OCI-LY3 (cell line): ENCODE measurements around the gene MSTN.

Source experiments
- H2AFZ ChIP-seq: fragments of 200-600, 300-600 bp; shearing (Covaris generic); 2 replicates; pipeline ENCODE4 v1.6.0; 2014; ENCODE audit warnings: antibody characterized with exemption, low read depth, low read length
- H3K27ac ChIP-seq: fragments of 200-600, 300-600 bp; sonication (generic); 2 replicates; pipeline ENCODE4 v1.5.1; 2014; ENCODE audit warnings: mild to moderate bottlenecking, low read length, moderate library complexity, mixed read lengths
- H3K27me3 ChIP-seq: fragments of 200-600, 300-600 bp; sonication (generic); 2 replicates; pipeline ENCODE4 v1.6.1; 2014; ENCODE audit warnings: low read depth, low read length, mixed read lengths
- H3K36me3 ChIP-seq: fragments of 200-600, 300-600 bp; sonication (generic); replicated peaks from 2 replicates; pipeline ENCODE3; 2014; ENCODE audit warnings: low read depth, low read length, mixed read lengths
- H3K4me1 ChIP-seq: fragments of 300-600, 200-600 bp; sonication (generic); 2 replicates; pipeline ENCODE4 v1.6.1; 2014; ENCODE audit warnings: low read length, mixed read lengths
- H3K4me2 ChIP-seq: fragments of 200-600, 300-600 bp; sonication (generic); 2 replicates; pipeline ENCODE4 v1.6.1; 2014; ENCODE audit warnings: low read length, mixed read lengths
- H3K4me3 ChIP-seq: fragments of 300-600, 200-600 bp; sonication (generic); 2 replicates; pipeline ENCODE4 v1.5.1; 2014; ENCODE audit warnings: antibody characterized with exemption, mild to moderate bottlenecking, low read length, moderate library complexity
- H3K79me2 ChIP-seq: fragments of 300-600, 200-600 bp; shearing (Covaris generic); 2 replicates; pipeline ENCODE4 v1.6.1; 2014; ENCODE audit warnings: mild to moderate bottlenecking, low read length, mixed read lengths
- H3K9ac ChIP-seq: fragments of 300-600, 200-600 bp; shearing (Covaris generic); 2 replicates; pipeline ENCODE4 v1.6.0; 2014; ENCODE audit warnings: mild to moderate bottlenecking, low read length, moderate library complexity
- H3K9me3 ChIP-seq: fragments of 200-600, 300-600 bp; shearing (Covaris generic); 2 replicates; pipeline ENCODE4 v1.6.1; 2014; ENCODE audit warnings: low read length, mixed read lengths; ENCODE audit not compliant: insufficient read depth
- H4K20me1 ChIP-seq: fragments of 200-600, 300-600 bp; sonication (generic); 2 replicates; pipeline ENCODE4 v1.6.1; 2016; ENCODE audit warnings: low read length, mixed read lengths; ENCODE audit not compliant: insufficient read depth
- EZH2phosphoT487 ChIP-seq: fragments of 200-600 bp; shearing (Covaris generic); IDR thresholded peaks from 2 replicates; pipeline ENCODE4 v1.6.1; 2018; ENCODE audit warnings: antibody characterized with exemption, mixed run types, low read depth
- TF ChIP-seq, protein P1 (sequence below): fragments of 200-600, 300-600 bp; sonication (generic); IDR thresholded peaks from 2 replicates; pipeline ENCODE4 v1.5.1; 2014; ENCODE audit warnings: antibody characterized with exemption, low read length, low read depth

Gene MSTN

DNA sequence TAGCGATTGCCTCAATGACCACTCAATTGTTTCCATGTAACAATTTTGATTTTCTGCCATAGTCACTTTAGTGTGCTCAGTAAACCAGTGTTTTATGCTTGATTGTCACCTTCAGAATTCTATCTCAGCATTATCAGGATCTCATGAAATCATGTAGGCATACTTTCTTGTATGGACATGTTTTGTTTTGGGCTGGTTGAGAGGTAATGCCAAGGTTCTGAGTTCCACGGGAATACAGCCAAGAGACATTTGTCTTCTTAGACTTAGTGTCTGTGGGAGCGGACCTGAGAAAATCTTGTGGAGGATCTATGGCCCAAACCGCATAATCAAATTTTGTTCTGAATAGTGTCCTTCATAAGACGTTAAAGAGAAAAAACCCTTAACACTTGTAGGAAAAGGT lies 10.2 kb downstream of the MSTN start:
- no peaks in the 10 kb centered on the region for H3K36me3 ChIP-seq
- no peak overlapping the region for H3K9ac ChIP-seq
- no peak overlapping the region for H3K4me3 ChIP-seq
- H2AFZ ChIP-seq = no peak overlapping the region
- H3K4me2 ChIP-seq = no peak overlapping the region
- H3K4me1 ChIP-seq = peaks cover 10% of the 10 kb centered on the region; the same call in 1 of the 2 replicates
- TF ChIP-seq EZH2phosphoT487 = no peak
- TF ChIP-seq, protein P1, sequence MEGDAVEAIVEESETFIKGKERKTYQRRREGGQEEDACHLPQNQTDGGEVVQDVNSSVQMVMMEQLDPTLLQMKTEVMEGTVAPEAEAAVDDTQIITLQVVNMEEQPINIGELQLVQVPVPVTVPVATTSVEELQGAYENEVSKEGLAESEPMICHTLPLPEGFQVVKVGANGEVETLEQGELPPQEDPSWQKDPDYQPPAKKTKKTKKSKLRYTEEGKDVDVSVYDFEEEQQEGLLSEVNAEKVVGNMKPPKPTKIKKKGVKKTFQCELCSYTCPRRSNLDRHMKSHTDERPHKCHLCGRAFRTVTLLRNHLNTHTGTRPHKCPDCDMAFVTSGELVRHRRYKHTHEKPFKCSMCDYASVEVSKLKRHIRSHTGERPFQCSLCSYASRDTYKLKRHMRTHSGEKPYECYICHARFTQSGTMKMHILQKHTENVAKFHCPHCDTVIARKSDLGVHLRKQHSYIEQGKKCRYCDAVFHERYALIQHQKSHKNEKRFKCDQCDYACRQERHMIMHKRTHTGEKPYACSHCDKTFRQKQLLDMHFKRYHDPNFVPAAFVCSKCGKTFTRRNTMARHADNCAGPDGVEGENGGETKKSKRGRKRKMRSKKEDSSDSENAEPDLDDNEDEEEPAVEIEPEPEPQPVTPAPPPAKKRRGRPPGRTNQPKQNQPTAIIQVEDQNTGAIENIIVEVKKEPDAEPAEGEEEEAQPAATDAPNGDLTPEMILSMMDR = no peak
- no peak overlapping the region for H3K27ac ChIP-seq
- no peaks in the 10 kb centered on the region for H4K20me1 ChIP-seq
- H3K79me2 ChIP-seq = no peaks in the 10 kb centered on the region
- no peaks in the 10 kb centered on the region for H3K9me3 ChIP-seq
- H3K27me3 ChIP-seq = no peaks in the 10 kb centered on the region; the same call in 1 of the 2 replicates

DNA sequence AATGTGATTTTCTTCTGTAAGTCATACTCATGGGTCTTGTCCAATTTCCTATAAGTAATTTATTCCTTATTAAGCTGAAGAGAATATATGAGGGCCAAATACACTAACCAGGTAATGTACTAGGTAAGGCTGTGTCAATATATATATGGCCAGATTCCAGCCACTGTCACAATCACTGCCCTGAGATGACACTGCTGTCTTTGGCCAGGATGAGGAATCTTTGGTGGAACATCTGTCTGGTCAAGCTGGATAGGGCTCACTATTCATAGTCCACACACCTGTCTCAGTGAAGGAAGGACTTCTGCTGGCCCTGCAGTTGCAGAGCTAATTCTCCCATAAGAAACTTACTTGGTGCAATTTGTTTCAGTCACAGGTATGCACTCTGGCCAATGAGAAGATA lies 11.3 kb downstream of the MSTN start:
- no peak overlapping the region for H3K4me3 ChIP-seq
- no peak overlapping the region for H3K9ac ChIP-seq
- no peaks in the 10 kb centered on the region for H3K9me3 ChIP-seq
- no peaks in the 10 kb centered on the region for H3K36me3 ChIP-seq
- no peaks in the 10 kb centered on the region for H4K20me1 ChIP-seq
- no peaks in the 10 kb centered on the region; the same call in 1 of the 2 replicates for H3K27me3 ChIP-seq
- no peaks in the 10 kb centered on the region for H3K79me2 ChIP-seq
- H3K27ac ChIP-seq = no peak overlapping the region
- TF ChIP-seq EZH2phosphoT487 = no peak
- TF ChIP-seq, protein P1 = no peak
- H3K4me1 ChIP-seq = peaks cover 10% of the 10 kb centered on the region; the same call in 1 of the 2 replicates
- H3K4me2 ChIP-seq = no peak overlapping the region
- H2AFZ ChIP-seq = no peak overlapping the region

DNA sequence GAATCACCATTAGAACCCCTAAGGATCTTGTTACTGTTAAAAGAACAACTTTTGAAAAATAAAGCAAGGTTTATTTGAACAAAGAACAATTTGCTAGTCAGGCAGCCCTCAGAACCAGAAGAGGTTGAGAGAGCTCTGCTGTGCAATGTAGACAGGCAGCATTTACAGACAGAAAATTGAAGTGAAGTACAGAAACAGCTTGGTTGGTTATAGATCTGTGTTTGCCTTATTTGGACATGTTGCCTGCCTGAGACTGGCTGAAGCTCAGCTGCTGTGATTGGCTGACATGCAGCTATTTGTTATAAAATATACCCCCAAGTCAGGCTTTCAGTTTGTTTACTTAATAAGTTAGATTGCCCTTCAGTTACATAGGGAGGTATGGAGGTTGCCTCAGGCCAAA lies 12.5 kb downstream of the MSTN start:
- Histone ChIP-seq H3K4me1 (peaks cover 10% of the 10 kb centered on the region; the same call in 1 of the 2 replicates), H3K9me3 (no peaks in the 10 kb centered on the region), H4K20me1 (no peaks in the 10 kb centered on the region), H3K4me3 (no peak overlapping the region), H3K79me2 (no peaks in the 10 kb centered on the region), H3K9ac (no peak overlapping the region), H3K36me3 (no peaks in the 10 kb centered on the region), H3K27ac (no peak overlapping the region), H3K4me2 (no peak overlapping the region), H3K27me3 (no peaks in the 10 kb centered on the region; the same call in 1 of the 2 replicates), H2AFZ (peak overlapping the region; percentile 44; the same call in 1 of the 2 replicates)
- TF ChIP-seq, protein P1 = no peak
- no peak for TF ChIP-seq EZH2phosphoT487

DNA sequence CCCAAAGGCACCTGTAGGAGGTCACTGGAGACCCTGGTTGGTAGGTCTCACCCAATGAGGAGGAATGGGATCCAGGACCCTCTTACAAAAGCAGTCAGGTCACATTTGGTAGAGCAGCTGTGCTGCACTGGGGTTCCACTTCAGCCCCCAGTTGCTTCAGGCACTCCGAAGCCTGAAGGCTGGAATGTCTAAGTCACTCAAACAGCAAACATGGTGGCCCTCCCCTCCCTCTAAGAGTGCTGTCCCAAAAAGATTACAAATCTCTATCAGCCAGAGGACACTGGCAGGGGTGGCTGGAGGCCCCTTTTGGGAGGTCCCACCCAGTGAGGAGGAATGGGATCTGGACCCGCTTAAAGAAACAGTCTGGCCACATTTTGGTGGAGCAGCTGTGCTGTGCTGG lies 17.7 kb downstream of the MSTN start:
- no peaks in the 10 kb centered on the region; the same call in 1 of the 2 replicates for H3K27me3 ChIP-seq
- H3K27ac ChIP-seq = no peak overlapping the region
- no peak overlapping the region for H3K4me2 ChIP-seq
- H3K4me3 ChIP-seq = no peak overlapping the region
- TF ChIP-seq EZH2phosphoT487 = no peak
- TF ChIP-seq, protein P1 = no peak
- H3K36me3 ChIP-seq = no peaks in the 10 kb centered on the region
- H3K9ac ChIP-seq = no peak overlapping the region
- no peaks in the 10 kb centered on the region for H3K79me2 ChIP-seq
- no peaks in the 10 kb centered on the region for H3K9me3 ChIP-seq
- H4K20me1 ChIP-seq = no peaks in the 10 kb centered on the region
- peaks cover 2% of the 10 kb centered on the region; the same call in 1 of the 2 replicates for H3K4me1 ChIP-seq
- H2AFZ ChIP-seq = no peak overlapping the region
